Middle frontal gyrus (tissue), 1 donor: Measurements from ENCODE around the gene GLS.
"Not testable (repeated sequence)": the region's sequence is repeated elsewhere in the genome, so short reads cannot be mapped to it uniquely, and the experiment has no call there.

Experiments
- DNase-seq: peaks from one replicate; pipeline ENCODE4 v3.0.0-alpha.2; 2015; ENCODE audit warnings: low spot score; ENCODE audit errors: extremely low spot score

GLS gene

GRCh38 chr2:190882856-190883582, 2.4 kb downstream of the GLS start:
- DNase-seq: no peak

GRCh38 chr2:190885844-190886243, 5.2 kb downstream of the GLS start:
- DNase-seq: not testable (repeated sequence)

GRCh38 chr2:190887089-190887488, 6.5 kb downstream of the GLS start:
- no peak for DNase-seq

- DNase-seq: no peak
Observed at GRCh38 chr2:190888449-190888848, 7.8 kb downstream of the GLS start.

- no peak for DNase-seq
Observed at GRCh38 chr2:190889175-190889943, 8.7 kb downstream of the GLS start.

GRCh38 chr2:190891372-190891771, 10.8 kb downstream of the GLS start:
- no peak for DNase-seq

GRCh38 chr2:190891889-190892288, 11.3 kb downstream of the GLS start:
- DNase-seq: no peak

- DNase-seq: no peak
Observed at GRCh38 chr2:190893157-190893556, 12.5 kb downstream of the GLS start.

- no peak for DNase-seq
Observed at GRCh38 chr2:190896477-190896876, 15.9 kb downstream of the GLS start.

GRCh38 chr2:190903693-190904450, 23.3 kb downstream of the GLS start:
- DNase-seq: no peak

GRCh38 chr2:190904640-190905261, 24.1 kb downstream of the GLS start:
- DNase-seq: no peak

GRCh38 chr2:190908532-190908931, 27.9 kb downstream of the GLS start:
- DNase-seq: no peak

GRCh38 chr2:190909680-190910079, 29.1 kb downstream of the GLS start:
- DNase-seq: no peak

GRCh38 chr2:190910341-190911136, 29.9 kb downstream of the GLS start:
- DNase-seq: no peak

GRCh38 chr2:190911813-190912212, 31.2 kb downstream of the GLS start:
- no peak for DNase-seq

GRCh38 chr2:190912726-190913125, 32.1 kb downstream of the GLS start:
- DNase-seq: no peak

GRCh38 chr2:190913725-190914124, 33.1 kb downstream of the GLS start:
- no peak for DNase-seq

GRCh38 chr2:190916829-190917228, 36.2 kb downstream of the GLS start:
- no peak for DNase-seq

- no peak for DNase-seq
Observed at GRCh38 chr2:190920085-190920484, 39.5 kb downstream of the GLS start.

GRCh38 chr2:190922376-190922775, 41.8 kb downstream of the GLS start:
- DNase-seq: no peak

GRCh38 chr2:190927301-190927700, 46.7 kb downstream of the GLS start:
- no peak for DNase-seq
